ENCODE data around the gene PPP6R3. TPM values are rescaled to one million over a fixed set of nuclear protein-coding genes. Genes with fewer than 3 reads are reported as not detected.

PPP6R3 gene
- total and polyA plus RNA-seq, 10 of the 15 experiments (the other 5 are each of a cell fraction or from before 2014, with no cell fraction given): 12.4 to 123 (median 74.1) TPM

- Histone ChIP-seq H3K36me3 (ENCODE audit: control insufficient read depth in 2 of 2, insufficient read depth in 2 of 2, low read length in 1 of 2) (no peaks in the 10 kb centered on the region), H3K9ac (ENCODE audit: control insufficient read depth, insufficient read depth, low read length) (no peak overlapping the region), H3K79me2 (ENCODE audit: control insufficient read depth, insufficient read depth, low read length) (no peaks in the 10 kb centered on the region), H4K20me1 (ENCODE audit: control insufficient read depth, insufficient read depth) (no peaks in the 10 kb centered on the region), H3K4me1 (ENCODE audit: control insufficient read depth, insufficient read depth, low read length) (no peaks in the 10 kb centered on the region), H3K9me3 (replicated peaks; ENCODE audit: control insufficient read depth, insufficient read depth, low read length) (no peaks in the 10 kb centered on the region; the same call in 2 of the 3 replicates), H3K4me3 (no peak overlapping the region), H3K4me2 (ENCODE audit: control insufficient read depth, insufficient read depth) (no peak overlapping the region), H2AFZ (ENCODE audit: control insufficient read depth, low read depth, low read length) (no peak overlapping the region), H3K27me3 (replicated peaks in 1 of 2; ENCODE audit: control insufficient read depth in 2 of 2, insufficient read depth in 2 of 2, low read length in 1 of 2) (no peaks in the 10 kb centered on the region; a peak in 1 of 4 replicates), H3K27ac (ENCODE audit: control insufficient read depth, insufficient read depth) (no peak overlapping the region)
- ChIA-PET POLR2A (no interaction called here), RAD21 (ENCODE audit: unreplicated experiment) (no interaction called here), SMC1A (ENCODE audit: uncharacterized antibody, unreplicated experiment) (no interaction called here), CTCF (no interaction called here)
- 40% methylated on average over 18 of the region's 18 CpGs for WGBS (ENCODE audit: insufficient coverage, insufficient replicate concordance, low lambda C conversion rate, missing lambda C conversion rate)
- DNase-seq (ENCODE audit: low read depth, low spot score): no peak
- ATAC-seq: no peak
- no TSS peak for BruUV-seq (replicated peaks)
- in situ Hi-C loops (cut with MboI): no loop called here
- FAIRE-seq: no peak
- TF ChIP-seq NFYA (IDR thresholded peaks at IDR 0.05; ENCODE audit: borderline replicate concordance, low read depth, low read length): no peak
- TF ChIP-seq NFIC (IDR thresholded peaks at IDR 0.05; ENCODE audit: low read depth, low read length): no peak
- no peak for TF ChIP-seq ZSCAN29 (IDR thresholded peaks at IDR 0.05)
- TF ChIP-seq ELK1 (IDR thresholded peaks at IDR 0.05; ENCODE audit: low read depth, low read length): no peak
- TF ChIP-seq SUPT20H (IDR thresholded peaks at IDR 0.05; ENCODE audit: borderline replicate concordance, control insufficient read depth, low read depth, low read length): no peak
- no peak for TF ChIP-seq RCOR1 (conservative IDR thresholded peaks at IDR 0.05; ENCODE audit: low read depth, low read length)
- TF ChIP-seq ASH2L (IDR thresholded peaks at IDR 0.05; ENCODE audit: borderline replicate concordance, low read depth): no peak
- TF ChIP-seq BCL11A (IDR thresholded peaks at IDR 0.05; ENCODE audit: low read depth, low read length): no peak
- no peak for TF ChIP-seq WRNIP1 (IDR thresholded peaks at IDR 0.05; ENCODE audit: borderline replicate concordance, low read depth, low read length)
- TF ChIP-seq CBX3 (IDR thresholded peaks at IDR 0.05; ENCODE audit: borderline replicate concordance, low read depth): no peak
- no peak for TF ChIP-seq KLF5 (IDR thresholded peaks at IDR 0.05; ENCODE audit: partially characterized antibody)
- TF ChIP-seq CBX5 (IDR thresholded peaks at IDR 0.05; ENCODE audit: low read depth): no peak
- TF ChIP-seq BHLHE40 (IDR thresholded peaks at IDR 0.05; ENCODE audit: borderline replicate concordance in 1 of 2, low read depth in 2 of 2, low read length in 1 of 2): no peak
- TF ChIP-seq EGR1 (IDR thresholded peaks at IDR 0.05; ENCODE audit: borderline replicate concordance in 1 of 2, low read depth in 2 of 2, low read length in 2 of 2): no peak
- intact Hi-C loops (cut with micrococcal nuclease; ENCODE audit: unreplicated experiment): no loop called here
Observed at GRCh38 chr11:68663482-68664010, 203.0 kb downstream of the PPP6R3 start.
